Measurements from ENCODE around the gene SPATA13. TPM values are rescaled to one million over a fixed set of nuclear protein-coding genes. Genes with fewer than 3 reads are reported as not detected.
A peak's percentile ranks its signal among the peaks of the same experiment; 100 is the strongest.

Gene SPATA13
- total RNA-seq, 1 experiment from 2014 or later: 28.7 TPM

DNA sequence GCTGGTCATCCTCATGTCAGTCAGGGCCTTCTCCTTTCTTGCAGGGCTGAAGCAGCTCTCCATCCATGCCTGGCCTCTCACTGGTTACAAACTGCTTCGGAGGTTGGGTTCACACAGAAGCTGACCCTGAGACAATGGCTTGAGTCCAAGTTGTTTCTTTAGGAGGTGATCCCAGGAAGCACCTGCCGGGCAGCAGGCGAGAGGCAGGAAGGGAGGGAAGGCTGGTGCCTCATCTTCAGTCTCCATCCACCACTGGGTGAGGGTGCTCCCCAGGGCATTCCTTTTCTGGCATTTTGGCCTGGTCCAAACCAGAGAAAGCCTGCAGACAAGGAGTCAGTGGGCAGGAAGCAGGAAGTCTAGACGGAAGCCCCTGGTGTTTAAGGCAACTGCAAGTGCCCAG, 17.6 kb upstream of the SPATA13 start:
- ChIA-PET POLR2A (ENCODE audit: unreplicated experiment) (no interaction called here), CTCF (no interaction called here)
- Histone ChIP-seq H3K4me2 (no peak overlapping the region), H3K9me2 (ENCODE audit: insufficient read depth) (no peaks in the 10 kb centered on the region), H3K36me3 (ENCODE audit: low read depth) (no peaks in the 10 kb centered on the region), H3K27ac (no peak overlapping the region), H3F3A (ENCODE audit: insufficient read depth, low read depth) (peaks cover 18% of the 10 kb centered on the region; the same call in 1 of the 2 replicates), H3K79me2 (ENCODE audit: low read depth) (no peaks in the 10 kb centered on the region), H3K9me3 (ENCODE audit: insufficient read depth, low read depth) (no peaks in the 10 kb centered on the region), H3K4me1 (replicated peaks; ENCODE audit: insufficient read depth) (peaks cover 35% of the 10 kb centered on the region), H4K20me1 (ENCODE audit: insufficient read depth) (no peaks in the 10 kb centered on the region), H2AFZ (no peak overlapping the region), H3K27me3 (ENCODE audit: insufficient read depth, low read depth) (no peaks in the 10 kb centered on the region), H3K4me3 (no peak overlapping the region)
- no peak for TF ChIP-seq EZH2 (IDR thresholded peaks at IDR 0.05; ENCODE audit: low read depth)
- no peak for TF ChIP-seq CTCF (conservative IDR thresholded peaks at IDR 0.05)
- DNase-seq: no peak
- intact Hi-C loops (cut with micrococcal nuclease; ENCODE audit: unreplicated experiment): no loop called here
- BruUV-seq (replicated peaks): no TSS peak

DNA sequence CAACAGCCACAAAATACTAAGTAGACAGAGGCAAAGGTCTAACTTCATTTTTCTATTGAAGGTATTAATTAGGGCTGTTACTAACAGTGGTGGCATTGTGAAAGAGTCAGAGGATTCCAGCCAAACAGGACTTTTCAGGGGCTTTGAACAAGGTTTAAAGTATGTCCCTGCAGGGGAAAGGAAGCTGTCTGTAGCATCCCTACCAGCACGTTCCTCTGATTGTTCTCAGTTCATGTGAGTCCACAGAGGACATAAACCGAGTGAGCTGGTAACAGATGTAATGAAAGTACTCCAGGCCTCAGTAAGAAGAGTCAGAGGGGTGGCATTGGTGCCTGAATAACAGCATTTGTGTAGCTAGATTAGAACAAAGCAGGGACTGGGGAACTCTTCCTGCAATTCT, 15.3 kb upstream of the SPATA13 start:
- Histone ChIP-seq H3F3A (ENCODE audit: insufficient read depth, low read depth) (peaks cover 38% of the 10 kb centered on the region), H4K20me1 (ENCODE audit: insufficient read depth) (no peaks in the 10 kb centered on the region), H2AFZ (no peak overlapping the region), H3K4me1 (replicated peaks; ENCODE audit: insufficient read depth) (peaks cover 56% of the 10 kb centered on the region), H3K79me2 (ENCODE audit: low read depth) (no peaks in the 10 kb centered on the region), H3K27ac (peak overlapping the region; percentile 21), H3K27me3 (ENCODE audit: insufficient read depth, low read depth) (no peaks in the 10 kb centered on the region), H3K4me2 (peak overlapping the region; percentile 46), H3K9me2 (ENCODE audit: insufficient read depth) (no peaks in the 10 kb centered on the region), H3K36me3 (ENCODE audit: low read depth) (no peaks in the 10 kb centered on the region), H3K9me3 (ENCODE audit: insufficient read depth, low read depth) (no peaks in the 10 kb centered on the region), H3K4me3 (no peak overlapping the region)
- DNase-seq: peak in 1 of 2 experiments; percentile 77
- ChIA-PET POLR2A (ENCODE audit: unreplicated experiment) (no interaction called here), CTCF (interaction anchor here (0.6 kb wide), 1 partner anchor 66 kb away, joined by 3 read pairs; no protein-coding TSS in a partner anchor)
- intact Hi-C loops (cut with micrococcal nuclease; ENCODE audit: unreplicated experiment): no loop called here
- TF ChIP-seq CTCF (conservative IDR thresholded peaks at IDR 0.05): no peak
- no peak for TF ChIP-seq EZH2 (IDR thresholded peaks at IDR 0.05; ENCODE audit: low read depth)
- BruUV-seq (replicated peaks): no TSS peak

DNA sequence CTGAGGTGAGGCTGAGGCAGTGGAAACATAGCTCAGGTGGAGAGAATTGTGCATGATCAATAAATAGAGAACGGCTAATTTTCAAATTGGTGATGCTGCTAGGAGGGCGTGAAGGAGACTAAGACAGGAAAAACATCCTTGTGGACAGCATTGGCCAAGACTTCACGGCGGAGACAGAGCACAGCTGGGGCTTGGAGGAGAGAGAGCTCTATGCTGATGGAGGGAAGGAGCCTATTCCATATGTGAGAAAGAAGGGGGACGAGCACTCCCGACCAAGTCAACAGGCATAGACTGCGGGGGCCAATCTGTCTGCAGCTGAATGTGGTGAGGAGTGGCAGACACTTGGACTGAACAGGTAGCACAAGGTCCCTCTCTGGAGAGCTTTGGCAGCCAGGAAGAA, 14.8 kb upstream of the SPATA13 start:
- Histone ChIP-seq H3K27ac (peak overlapping the region; percentile 21), H2AFZ (no peak overlapping the region), H3K4me2 (peak overlapping the region; percentile 46), H4K20me1 (ENCODE audit: insufficient read depth) (no peaks in the 10 kb centered on the region), H3K4me1 (replicated peaks; ENCODE audit: insufficient read depth) (peaks cover 60% of the 10 kb centered on the region), H3K9me2 (ENCODE audit: insufficient read depth) (no peaks in the 10 kb centered on the region), H3K9me3 (ENCODE audit: insufficient read depth, low read depth) (no peaks in the 10 kb centered on the region), H3F3A (ENCODE audit: insufficient read depth, low read depth) (peaks cover 38% of the 10 kb centered on the region), H3K27me3 (ENCODE audit: insufficient read depth, low read depth) (no peaks in the 10 kb centered on the region), H3K4me3 (no peak overlapping the region), H3K36me3 (ENCODE audit: low read depth) (no peaks in the 10 kb centered on the region), H3K79me2 (ENCODE audit: low read depth) (no peaks in the 10 kb centered on the region)
- no peak for TF ChIP-seq EZH2 (IDR thresholded peaks at IDR 0.05; ENCODE audit: low read depth)
- no peak for TF ChIP-seq CTCF (conservative IDR thresholded peaks at IDR 0.05)
- no peak for DNase-seq
- POLR2A ChIA-PET (ENCODE audit: unreplicated experiment): no interaction called here
- intact Hi-C loops (cut with micrococcal nuclease; ENCODE audit: unreplicated experiment): no loop called here
- no TSS peak for BruUV-seq (replicated peaks)
- CTCF ChIA-PET: interaction anchor here (0.6 kb wide), 1 partner anchor 66 kb away, joined by 3 read pairs; no protein-coding TSS in a partner anchor

Data from PC-9 (cell line).